GM19193 (cell line): ENCODE data around the gene BPIFA3.

Experiments
- POLR2A ChIP-seq: IDR thresholded peaks from 4 replicates; pipeline ENCODE4 v1.6.1; 2011; ENCODE audit not compliant: insufficient read depth, insufficient read length; ENCODE audit errors: extremely low read depth

Gene BPIFA3

DNA sequence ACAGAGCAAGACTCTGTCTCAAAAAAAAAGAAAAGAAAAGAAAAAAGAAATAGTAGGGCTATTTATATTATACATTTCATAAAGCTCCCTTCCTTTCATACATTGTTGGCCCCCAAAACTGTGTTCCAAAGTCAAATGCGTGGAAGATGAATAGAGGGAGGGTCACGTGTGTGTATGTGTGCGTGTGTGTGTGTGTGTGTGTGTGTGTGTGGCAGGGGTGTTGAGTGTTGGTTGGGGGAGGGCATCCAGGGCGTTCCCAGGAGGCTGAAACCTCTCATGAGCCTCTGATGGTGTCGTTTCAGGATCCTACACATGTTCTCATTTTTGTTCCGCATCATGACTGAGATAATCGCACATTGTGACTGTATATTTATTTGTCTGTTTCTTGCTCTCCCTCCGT, 58.1 kb downstream of the BPIFA3 start:
- no peak for TF ChIP-seq POLR2A

DNA sequence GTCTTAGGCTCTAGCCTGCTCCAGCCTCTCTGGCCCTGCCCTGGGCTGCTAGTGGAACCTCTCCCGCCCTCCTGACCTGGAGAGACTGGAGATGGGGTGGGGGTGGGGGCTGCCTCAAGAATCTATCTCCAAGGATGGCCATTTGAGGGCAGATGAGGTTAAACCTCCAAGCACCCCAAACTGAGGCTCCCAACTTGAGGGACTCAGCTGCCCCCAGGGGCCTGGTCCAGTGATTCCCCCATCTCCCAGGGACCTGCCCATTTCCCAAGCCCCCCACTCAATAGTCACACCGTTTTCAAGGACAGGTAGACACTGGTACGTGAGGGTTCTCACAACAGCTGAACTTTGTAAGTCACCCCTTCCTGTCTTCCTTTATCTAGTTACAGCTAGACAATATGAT, 58.7 kb downstream of the BPIFA3 start:
- no peak for TF ChIP-seq POLR2A

DNA sequence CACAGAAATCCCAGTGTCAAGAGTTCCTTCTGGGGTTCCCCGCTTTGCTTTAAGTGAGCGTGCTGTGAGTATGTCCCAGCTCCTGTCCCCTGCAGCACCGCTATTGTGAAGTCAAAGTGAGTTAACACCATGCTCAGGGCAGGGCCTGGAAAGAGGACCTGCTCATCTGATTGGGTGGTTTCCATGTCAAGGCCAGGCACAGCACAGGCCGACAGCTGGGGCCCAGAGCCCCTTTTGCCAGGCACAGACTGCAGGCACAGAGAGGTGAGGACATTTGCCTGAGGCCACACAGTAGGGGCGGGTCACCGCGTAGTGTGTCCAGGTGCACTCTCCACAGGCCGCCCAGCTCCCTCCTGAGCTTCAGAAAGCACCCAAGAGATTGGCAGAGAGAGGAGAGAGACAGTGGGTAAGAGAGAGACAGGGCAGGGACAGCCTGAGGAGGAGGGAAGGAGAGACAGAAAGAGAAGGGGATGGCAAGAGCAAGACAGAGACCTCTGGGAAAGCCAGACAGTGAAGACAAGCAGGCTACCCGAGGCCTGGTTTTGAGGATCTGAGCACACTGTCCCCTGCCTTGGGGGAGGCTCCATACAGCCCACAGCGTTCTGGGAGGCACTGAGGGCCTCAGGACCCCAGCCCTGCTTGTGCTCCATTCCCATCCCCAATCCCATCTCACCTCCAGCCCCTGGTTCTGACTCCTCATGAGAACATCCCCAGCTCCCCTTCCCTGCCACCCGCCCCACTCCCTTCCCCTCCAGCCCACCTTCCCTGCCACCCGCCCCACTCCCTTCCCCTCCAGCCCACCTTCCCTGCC, 59.4 kb downstream of the BPIFA3 start:
- no peak for TF ChIP-seq POLR2A
